ENCODE measurements around the gene FAM72A. TPM values are rescaled to one million over a fixed set of nuclear protein-coding genes. Genes with fewer than 3 reads are reported as not detected.
"Not testable (repeated sequence)": the region's sequence is repeated elsewhere in the genome, so short reads cannot be mapped to it uniquely, and the experiment has no call there.

FAM72A gene
- total RNA-seq, result 1 to 10 TPM in 2 of 4 donors, under 1 TPM in 2; 0.45 to 4.6 (median 1.3) TPM

DNA sequence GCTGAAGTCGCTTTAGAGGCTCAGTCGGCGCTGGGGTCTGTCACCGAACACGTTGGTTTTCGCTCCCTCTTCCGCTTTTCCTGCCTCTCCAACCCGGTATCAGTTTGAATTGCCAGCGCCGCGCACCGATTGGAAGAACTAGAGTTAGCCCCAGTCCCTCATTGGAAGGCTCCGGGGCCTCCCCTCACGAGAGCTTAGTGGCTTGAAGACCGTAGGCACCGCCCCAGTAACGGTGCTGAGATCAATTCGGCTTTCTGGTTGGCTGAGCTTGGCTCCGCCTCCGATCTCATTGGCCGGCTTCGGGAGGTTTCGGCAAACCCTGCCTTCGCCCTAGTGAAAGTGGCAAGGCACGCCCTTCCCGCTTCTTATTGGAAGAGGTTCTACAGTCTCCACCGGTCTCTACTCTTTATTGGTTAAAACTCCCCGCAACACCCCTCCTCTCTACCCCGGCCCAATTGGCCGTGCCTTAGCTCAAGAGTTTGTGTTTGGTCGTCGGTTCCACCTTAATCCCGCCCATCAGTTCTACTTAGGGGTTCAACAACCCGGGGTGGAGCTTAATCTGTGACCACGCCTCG is at the start of gene FAM72A:
Gene FAM72A, minus strand, starts transcription at position 51 of the 575 bp plus-strand sequence. CDS start 814 bp downstream, outside the sequence.
- intact Hi-C loops (cut with DNase I), result not testable (repeated sequence)
- WGBS, result 0% methylated on average over 15 of the region's 36 CpGs

DNA sequence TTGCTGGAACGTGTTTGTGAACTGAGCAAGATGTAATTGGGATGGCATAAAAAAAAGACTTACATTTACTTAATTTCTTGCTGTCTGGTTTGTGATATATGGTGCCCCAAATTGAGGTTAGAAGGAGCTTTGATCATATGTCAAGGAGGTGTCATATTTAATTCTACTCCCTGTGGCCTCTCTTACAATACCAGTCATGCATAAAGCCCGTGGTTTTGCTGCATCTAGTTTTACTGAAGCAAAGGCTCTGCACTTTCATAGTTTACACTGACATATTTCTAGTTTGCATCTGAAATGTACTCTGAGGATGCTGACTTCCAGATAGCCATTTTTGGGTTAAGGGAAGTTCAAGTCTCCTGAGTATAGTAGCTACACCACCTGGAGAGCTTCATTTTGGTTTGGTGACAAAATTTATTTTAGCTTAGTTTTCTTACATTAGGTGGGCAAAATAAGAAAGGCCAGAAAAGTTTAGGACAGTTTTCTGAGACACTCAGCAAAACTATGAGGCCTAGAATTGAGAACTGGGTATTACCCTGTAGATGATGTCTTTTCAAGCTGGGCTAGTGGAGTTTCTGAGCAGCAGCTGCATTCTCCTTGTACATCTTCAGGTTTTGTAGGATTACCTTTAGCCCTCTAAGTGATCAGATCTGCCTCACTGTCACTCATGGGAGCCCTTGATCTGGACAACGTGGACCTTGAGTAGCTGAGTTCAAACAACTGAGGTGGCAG is 48.5 kb upstream of the FAM72A start:
- H3K9me3 ChIP-seq; H3K36me3 ChIP-seq; DNase-seq (ENCODE audit: extremely low spot score); H3K27ac ChIP-seq (replicated peaks in 1 of 4); intact Hi-C loops (cut with DNase I); H3K4me1 ChIP-seq; H3K27me3 ChIP-seq; H3K4me3 ChIP-seq: not testable (repeated sequence)
- WGBS, result 100% methylated on average over 1 of the region's 3 CpGs

More for the DNA sequence above, at the start of gene FAM72A:
- H3K9me3 ChIP-seq, H3K27me3 ChIP-seq, H3K4me1 ChIP-seq, H3K36me3 ChIP-seq: not testable (repeated sequence)
- Histone ChIP-seq H3K4me3 (peak within 1 kb of the TSS; percentile 56 to 70 (median 62)), H3K27ac (replicated peaks in 1 of 4) (peak within 1 kb of the TSS; percentile 87 to 90 (median 88))
- peak; percentile 100 for DNase-seq (ENCODE audit: extremely low spot score)
- TF ChIP-seq POLR2AphosphoS5 (IDR thresholded peaks at IDR 0.05), result peak in 1 of 2 donors; percentile 57

DNA sequence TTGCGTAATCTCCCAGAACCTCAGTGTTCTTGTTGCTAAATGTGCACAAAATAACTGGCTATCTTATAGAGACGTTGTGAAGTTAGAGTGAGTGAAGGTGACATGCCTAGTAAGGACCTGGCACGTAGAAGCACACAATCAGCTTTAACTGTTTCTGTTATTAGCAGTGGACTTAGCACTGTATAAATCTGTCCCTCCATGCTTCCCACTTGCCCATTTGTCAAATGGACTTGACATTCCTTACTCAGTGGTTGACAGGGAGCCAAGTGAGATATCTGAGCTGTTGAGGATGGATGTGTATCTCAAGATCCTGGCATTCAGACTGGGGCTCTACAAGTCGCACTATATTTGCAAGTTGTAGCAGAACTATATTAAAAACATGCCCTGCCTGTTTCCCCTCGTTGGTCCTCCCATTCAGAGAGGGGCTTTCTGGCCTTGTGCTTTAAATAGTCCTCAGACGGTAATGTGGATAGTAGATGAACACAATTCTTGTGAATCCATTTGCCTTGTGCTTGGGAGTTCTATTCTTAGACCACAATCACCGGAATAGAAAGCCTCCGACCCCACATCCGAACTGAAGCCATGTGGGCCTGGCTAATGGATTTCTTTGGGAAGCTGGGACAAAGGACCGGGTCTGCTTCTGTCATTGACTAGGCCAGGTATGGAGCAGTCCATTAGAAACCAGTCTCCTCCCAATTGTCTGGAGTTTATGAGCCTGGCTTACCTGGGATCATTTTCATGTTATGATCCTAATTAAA is 43.7 kb upstream of the FAM72A start:
- H3K4me3 ChIP-seq; DNase-seq (ENCODE audit: extremely low spot score); H3K27ac ChIP-seq (replicated peaks in 1 of 4); H3K36me3 ChIP-seq; H3K9me3 ChIP-seq; H3K27me3 ChIP-seq; intact Hi-C loops (cut with DNase I): not testable (repeated sequence)
- peaks cover 0 to 15% (median 1%) of the 10 kb centered on the region in 4 donors for H3K4me1 ChIP-seq
- WGBS, result no CpG with 5 or more reads among the region's 10 CpGs

DNA sequence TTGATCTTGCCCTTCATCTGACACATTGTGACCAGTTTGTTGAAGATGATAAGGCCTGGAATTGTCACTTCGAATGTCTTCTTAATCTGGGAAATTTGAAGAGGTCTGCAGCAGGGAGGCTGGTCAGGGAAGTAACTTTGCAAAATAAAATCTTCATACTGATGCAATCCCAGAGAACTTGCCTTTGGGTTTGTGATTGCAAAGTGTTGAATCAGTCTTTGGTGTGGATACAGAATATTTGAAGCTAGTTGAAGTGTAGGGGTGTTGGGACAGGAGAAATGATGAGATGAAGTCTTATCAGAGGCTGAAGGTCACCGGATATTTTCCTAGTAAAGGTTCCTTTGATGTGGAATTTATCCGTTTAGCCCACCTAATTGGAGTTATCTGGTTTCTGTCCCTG is 42.8 kb upstream of the FAM72A start:
- H3K4me3 ChIP-seq; H3K9me3 ChIP-seq; H3K27me3 ChIP-seq; H3K27ac ChIP-seq (replicated peaks in 1 of 4); H3K36me3 ChIP-seq; DNase-seq (ENCODE audit: extremely low spot score); intact Hi-C loops (cut with DNase I): not testable (repeated sequence)
- H3K4me1 ChIP-seq, result peaks cover 0 to 15% (median 1%) of the 10 kb centered on the region in 4 donors
- WGBS, result 93% methylated on average over 1 of the region's 3 CpGs

DNA sequence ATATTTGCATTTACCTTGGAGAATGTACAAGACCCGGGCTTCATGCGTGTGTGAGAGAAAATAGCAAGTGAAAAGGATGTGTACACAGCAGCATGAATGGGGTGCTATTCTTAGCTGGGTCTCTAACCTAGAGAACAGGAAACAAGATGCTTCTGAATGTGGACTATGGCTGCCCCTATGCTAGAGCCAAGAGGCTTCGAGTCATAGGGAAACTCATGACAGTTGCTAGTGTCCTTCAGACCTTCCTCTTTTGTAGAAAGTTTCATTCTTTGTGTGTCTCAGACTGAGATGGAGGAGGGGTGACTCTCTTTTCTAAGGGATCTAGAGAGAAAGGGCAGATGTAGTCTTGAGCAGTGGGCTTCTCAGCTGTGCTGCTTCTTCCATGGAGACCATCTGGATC is 40.7 kb upstream of the FAM72A start:
- H3K36me3 ChIP-seq; H3K27me3 ChIP-seq; intact Hi-C loops (cut with DNase I); DNase-seq (ENCODE audit: extremely low spot score); H3K27ac ChIP-seq (replicated peaks in 1 of 4); H3K9me3 ChIP-seq; H3K4me3 ChIP-seq: not testable (repeated sequence)
- WGBS, result 30% methylated on average over 1 of the region's 3 CpGs
- peaks cover 0 to 15% (median 1%) of the 10 kb centered on the region in 4 donors for H3K4me1 ChIP-seq

DNA sequence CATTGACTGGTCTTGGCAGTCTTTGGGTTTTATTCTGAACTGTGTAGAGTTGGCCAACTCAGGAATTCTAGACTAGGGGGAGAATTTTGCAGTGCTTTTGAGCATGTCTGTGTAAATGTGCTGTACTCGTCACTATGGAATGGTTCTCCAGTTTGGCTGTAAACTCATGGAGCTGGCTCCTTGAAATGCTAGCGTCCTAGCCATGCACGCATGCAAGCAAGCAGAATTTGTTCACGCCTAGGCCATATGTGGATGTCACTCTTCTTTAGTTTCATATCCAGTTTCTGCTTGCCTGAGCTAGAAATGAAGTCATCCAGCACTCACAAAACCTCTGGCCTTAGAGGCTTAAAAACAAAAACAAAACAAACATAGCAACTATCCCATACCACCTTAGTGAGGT is 37.6 kb upstream of the FAM72A start:
- DNase-seq (ENCODE audit: extremely low spot score); H3K36me3 ChIP-seq; H3K27me3 ChIP-seq; H3K27ac ChIP-seq (replicated peaks in 1 of 4); H3K4me3 ChIP-seq; H3K9me3 ChIP-seq; intact Hi-C loops (cut with DNase I): not testable (repeated sequence)
- H3K4me1 ChIP-seq, result peaks cover 0 to 14% (median 1%) of the 10 kb centered on the region in 4 donors
- 93% methylated on average over 4 of the region's 4 CpGs for WGBS

DNA sequence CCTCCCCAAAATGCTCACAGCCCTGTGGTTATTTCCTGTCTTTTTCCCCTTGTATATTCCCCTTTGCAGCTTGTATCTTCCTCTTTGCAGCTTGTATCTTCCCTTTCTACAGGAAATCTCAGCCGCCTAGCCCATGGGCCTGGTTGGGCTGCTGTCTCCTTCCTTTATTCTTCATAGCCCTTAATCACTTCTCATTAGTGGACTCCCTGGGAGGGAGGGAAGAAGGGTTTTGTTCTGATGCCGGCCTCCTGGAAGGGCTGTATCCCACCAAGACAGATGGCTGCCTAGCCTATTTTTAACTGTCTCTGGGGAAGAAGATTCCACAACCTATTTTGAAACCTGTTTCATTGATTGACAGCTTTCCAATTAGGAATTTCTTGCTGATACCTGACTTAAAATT is 32.6 kb upstream of the FAM72A start:
- H3K4me1 ChIP-seq; DNase-seq (ENCODE audit: extremely low spot score); H3K9me3 ChIP-seq; H3K27me3 ChIP-seq; H3K36me3 ChIP-seq; H3K27ac ChIP-seq (replicated peaks in 1 of 4); H3K4me3 ChIP-seq; intact Hi-C loops (cut with DNase I): not testable (repeated sequence)
- no CpG with 5 or more reads among the region's 2 CpGs for WGBS

DNA sequence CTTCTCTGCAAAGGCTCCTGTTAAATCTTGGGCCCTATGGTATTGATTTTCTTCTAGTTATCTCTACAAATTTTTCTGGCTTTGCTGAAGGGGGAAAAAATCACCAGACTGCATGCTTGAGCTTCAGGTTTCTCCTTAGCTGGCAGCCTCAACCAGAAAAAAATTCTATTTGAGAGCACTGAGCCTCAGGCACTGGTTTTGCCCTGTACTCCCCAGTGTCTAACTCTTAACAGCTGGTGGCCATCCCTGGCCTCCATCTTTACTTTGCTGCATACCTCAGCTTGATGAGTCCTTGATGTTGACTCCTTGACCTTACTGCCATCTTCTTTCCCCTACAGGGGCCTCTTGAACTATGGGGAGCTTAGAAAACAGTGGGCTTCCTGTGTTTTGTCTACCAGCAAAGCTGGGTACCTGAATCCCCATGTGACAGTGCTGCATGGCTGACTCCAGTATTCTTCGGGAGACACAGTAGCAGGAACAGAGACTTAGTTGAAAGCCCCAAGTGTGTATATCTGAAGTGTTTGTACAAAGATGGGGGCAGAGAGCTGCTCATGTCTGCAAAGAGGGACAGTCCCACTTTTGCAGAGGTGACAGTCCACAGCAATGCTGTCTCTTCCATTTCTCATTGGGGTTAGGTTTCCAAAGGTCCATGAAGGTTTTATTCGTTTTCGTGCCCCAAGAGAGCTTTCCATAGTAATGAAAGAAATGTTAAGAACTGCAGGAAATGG is 31.7 kb upstream of the FAM72A start:
- H3K4me3 ChIP-seq; intact Hi-C loops (cut with DNase I); H3K9me3 ChIP-seq; H3K27me3 ChIP-seq; H3K27ac ChIP-seq (replicated peaks in 1 of 4); DNase-seq (ENCODE audit: extremely low spot score); H3K36me3 ChIP-seq; H3K4me1 ChIP-seq: not testable (repeated sequence)
- WGBS, result 96% methylated on average over 3 of the region's 3 CpGs

DNA sequence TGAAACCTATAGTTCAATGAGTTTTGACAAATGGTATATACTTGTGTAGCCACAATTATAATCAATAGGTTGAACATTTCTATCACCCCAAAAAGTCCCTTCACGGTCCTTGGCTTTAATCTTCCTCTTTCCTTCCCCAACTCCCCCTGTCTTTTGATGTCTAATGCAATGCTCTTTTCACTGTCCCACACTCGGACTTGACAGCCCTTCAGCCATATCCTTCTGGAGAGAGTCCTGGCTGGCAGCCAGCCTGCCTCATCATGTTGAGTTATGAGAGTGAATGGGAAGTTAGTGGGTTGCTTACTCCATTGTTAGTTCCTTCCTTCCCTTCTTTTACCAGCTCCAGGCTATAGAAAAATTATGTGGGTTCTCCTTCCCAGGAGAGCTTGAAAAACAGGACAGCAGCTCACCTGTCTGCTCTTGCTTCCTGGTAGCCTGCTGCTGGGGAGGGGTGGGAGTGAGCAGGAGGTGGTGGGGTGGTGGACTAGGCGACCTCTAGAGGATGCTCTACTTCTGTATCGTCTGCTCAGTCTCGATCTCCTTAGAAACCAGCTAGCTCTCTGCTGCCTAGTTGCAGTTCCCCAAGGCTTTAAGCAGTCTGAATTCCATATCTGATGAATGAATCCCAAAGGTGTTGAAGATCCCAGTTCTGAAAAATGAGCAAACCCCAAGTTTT is 30.5 kb upstream of the FAM72A start:
- intact Hi-C loops (cut with DNase I), result not testable (repeated sequence)
- 27% methylated on average over 2 of the region's 5 CpGs for WGBS

DNA sequence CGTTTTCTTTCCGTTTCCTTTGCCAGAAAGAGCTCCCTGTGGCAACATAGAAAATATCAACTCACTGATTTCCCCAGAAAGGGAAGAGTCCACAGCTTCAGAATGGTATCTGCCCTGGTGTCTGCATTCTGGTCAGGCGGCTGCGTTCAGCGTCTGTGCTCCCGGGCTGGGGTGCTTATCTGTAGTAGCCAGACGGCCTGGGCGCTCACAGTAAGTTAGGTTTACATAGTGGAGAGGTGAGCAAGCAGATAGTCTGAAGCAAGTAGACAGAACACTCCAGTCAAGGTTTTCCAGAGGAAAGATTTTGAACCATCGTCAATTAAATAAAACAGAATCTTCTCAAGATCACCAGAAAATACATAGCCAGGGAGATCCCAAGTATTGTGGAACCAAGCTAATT is 29.4 kb upstream of the FAM72A start:
- H3K27ac ChIP-seq (replicated peaks in 1 of 4); H3K36me3 ChIP-seq; intact Hi-C loops (cut with DNase I); H3K27me3 ChIP-seq; H3K4me1 ChIP-seq; H3K4me3 ChIP-seq; H3K9me3 ChIP-seq; DNase-seq (ENCODE audit: extremely low spot score): not testable (repeated sequence)
- 84% methylated on average over 4 of the region's 9 CpGs for WGBS

More for the DNA sequence above, 30.5 kb upstream of the FAM72A start:
- not testable (repeated sequence) for DNase-seq (ENCODE audit: extremely low spot score); H3K27ac ChIP-seq (replicated peaks in 1 of 4); H3K4me1 ChIP-seq; H3K27me3 ChIP-seq; H3K36me3 ChIP-seq; H3K9me3 ChIP-seq; H3K4me3 ChIP-seq

DNA sequence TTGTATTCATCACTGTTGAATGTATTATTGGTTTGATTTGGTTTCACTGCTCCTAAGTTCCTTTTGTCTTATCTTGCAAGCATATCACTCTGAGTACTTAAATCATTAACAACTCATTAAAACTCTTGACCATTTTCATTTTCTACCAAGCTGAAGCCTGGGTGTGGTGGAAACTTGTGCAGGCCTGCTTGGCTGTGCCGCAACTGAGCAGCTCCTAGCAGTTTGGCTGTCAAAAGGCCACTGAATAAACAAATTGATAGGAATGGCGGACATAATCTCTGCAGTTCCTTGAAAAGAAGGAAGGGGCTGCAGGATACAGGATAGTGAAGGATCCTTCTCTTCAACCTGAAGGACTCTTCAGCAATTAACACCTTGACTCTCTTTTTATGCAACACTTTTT is 26.6 kb upstream of the FAM72A start:
- H3K27ac ChIP-seq (replicated peaks in 1 of 4); H3K9me3 ChIP-seq; H3K4me1 ChIP-seq; H3K36me3 ChIP-seq; H3K27me3 ChIP-seq; DNase-seq (ENCODE audit: extremely low spot score); H3K4me3 ChIP-seq; intact Hi-C loops (cut with DNase I): not testable (repeated sequence)
- WGBS, result 77% methylated on average over 2 of the region's 2 CpGs

All from esophagus muscularis mucosa (tissue), 4 donors.